GM21723 (cell line): Measurements from ENCODE around the gene GARRE1.
"Not testable (repeated sequence)": the region's sequence is repeated elsewhere in the genome, so short reads cannot be mapped to it uniquely, and the experiment has no call there.

ENCODE experiments used
- ATAC-seq: cut with Tn5 transposase; IDR thresholded peaks from one replicate; pipeline ENCODE4 v1.9.1; 2021; ENCODE audit warnings: mild to moderate bottlenecking, moderate library complexity; ENCODE audit not compliant: unreplicated experiment

Gene GARRE1

DNA sequence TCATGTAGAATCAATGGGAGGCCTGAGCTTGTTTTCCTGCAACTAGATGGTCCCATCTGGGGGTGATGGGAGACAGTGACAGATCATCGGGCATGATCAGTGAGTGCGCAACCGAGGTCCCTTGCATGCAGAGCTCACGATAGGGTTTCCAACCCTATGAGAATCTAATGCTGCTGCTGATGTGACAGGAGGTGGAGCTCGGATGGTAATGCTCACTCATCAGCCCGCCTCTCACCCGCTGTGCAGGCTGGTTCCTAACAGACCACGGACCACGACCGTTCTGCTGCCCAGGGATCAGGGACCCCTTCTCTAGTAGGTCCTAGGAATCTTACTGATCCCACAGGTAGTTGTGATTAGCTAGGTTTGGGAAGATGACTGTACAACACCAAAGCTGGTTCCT lies 23.5 kb upstream of the GARRE1 start:
- ATAC-seq = no peak

DNA sequence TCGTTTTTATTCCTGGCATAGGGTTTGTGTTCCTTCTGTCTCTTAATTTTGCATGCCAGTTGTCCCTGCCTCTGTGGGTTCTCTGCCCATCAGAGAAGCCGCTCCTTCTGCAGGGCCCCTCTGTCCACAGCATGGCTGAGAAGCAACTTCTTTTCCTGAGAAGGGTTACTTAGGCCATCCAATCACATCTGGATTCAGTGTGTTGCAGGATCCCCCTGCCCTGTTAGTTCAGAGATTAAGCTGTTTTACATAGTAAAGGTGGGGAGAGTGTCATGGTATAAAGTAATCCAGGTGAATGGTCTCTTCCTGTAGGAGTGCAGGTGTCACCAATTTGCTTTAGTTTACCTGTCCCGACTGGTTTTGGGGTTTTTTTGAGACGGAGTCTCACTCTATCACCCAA lies 22.9 kb upstream of the GARRE1 start:
- no peak for ATAC-seq

DNA sequence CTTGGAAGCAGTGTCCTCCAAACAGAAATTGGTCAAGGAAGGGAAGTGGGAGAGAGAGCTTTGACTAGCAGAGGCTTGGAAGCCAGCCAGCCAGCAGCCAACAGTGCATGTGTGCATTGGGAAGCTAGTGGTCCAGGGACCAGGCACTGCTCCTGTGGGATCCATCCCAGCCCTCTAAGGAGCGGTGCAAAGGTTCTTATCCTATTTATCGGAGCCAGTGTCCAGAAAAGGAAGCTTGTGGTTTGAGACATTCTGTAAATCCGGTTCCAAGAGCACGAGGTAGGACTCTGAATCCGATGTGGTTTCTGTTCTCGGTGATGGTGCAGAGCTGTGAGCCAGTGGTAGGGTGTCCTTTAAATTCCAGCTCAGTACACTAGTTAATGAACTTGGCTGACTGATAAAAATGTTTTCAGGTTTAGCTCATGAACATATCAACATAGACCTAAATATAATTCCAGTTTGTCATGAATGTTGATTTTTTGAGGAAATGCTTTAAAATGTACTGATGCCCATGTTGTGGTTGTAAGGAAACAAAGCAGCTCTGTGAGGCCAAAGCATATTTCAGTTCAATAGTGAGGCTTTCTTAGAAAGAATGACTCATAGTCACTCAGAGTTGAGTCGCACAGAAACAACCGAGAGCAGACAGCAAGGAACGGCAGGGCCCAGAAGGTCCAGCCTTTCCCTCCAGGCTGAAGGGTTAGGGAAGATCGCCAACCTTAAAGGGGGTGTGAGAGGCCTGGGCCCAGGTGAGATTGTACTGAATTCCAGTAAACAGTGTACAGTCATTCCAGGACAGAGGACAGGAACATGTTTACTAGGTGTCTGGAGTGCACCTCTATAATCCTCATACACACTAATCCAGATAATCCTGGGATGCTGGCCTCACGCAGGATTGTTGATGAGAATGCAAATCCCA lies 21.5 kb upstream of the GARRE1 start:
- ATAC-seq = peak; percentile 49

DNA sequence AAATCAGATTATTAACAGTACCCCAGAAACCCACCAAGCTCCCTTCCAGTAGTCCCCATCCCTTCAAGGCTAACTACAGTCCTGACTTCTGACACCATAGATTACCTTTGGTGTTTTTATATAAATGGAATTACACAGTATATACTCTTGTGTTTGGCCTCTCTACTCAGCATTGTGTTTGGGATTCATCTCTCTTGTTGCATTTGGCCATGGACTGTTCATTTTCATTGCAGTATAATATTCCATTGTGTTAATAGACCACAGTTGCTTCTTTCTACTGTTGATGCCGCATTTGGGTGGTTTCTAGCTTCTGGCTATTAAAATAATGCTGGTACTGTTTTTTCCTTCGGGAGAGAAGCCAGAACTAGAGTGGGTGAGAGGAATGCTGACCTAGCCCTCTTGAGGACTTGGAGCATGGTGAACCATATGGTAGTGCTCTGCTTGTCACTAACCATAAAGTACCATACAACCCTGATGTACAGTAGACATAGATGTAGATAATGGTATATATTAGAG lies 18.9 kb upstream of the GARRE1 start:
- no peak for ATAC-seq

DNA sequence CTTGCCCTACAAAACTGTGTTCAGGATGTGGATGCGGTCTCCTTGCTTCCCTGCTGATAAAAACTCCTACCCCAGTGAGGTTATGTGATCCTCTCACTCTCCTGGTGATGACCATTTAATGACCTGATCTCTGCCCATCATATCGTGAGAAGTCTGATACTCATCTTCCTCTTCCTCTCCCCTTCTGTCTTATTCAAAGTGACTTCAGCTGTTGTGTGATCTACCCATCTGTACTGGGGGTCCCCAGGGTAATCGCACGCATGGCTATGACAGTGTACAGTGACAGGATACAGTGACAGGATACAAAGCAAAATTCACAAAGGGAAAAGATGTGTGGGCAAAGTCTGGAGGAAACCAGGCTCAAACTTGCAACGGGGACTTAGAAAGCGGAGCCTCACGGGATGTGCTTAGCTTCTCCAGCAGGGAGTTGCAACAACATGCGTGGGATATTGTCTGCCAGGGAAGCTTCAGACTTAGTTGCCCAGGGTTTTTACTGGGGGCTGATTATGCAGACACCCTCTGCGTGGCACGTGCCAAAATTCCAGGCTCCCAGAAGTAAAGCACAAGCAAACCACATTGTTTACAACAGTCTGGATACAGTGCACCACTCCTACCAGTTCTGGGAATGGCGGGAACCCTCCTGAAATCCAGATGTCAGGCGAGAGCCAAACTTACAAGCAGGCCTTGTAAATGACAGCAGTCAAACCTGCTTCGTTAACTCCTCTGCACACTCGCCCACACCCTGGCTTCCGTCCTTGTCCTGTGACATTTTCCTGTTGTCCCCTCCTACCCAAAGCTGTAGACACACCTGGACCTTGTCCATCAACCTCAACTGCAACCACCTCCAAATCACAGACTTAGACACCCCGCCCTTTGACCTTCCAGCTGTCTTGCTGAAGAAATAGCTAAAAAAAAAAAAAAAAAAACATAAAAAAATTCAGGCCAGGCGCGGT lies 18.0 kb upstream of the GARRE1 start:
- no peak for ATAC-seq

DNA sequence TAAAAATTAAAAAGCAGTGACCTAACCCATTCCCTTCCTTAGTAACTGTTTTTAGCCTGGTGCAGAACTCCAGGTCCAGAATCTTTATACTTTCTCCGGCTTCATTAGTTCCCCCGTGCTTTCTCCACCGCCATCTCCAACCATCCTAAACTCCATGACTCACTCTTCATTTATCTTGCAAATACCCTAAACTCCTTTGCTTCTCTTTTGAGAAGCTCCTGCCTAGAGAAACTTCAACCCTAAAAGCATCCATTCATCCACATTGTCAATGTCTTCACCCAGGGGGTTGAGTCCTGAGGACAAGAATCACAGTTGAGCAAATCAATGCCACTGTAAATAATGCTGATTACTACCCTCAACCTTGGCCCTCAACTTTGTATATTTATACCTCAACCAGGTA lies 17.1 kb upstream of the GARRE1 start:
- no peak for ATAC-seq

DNA sequence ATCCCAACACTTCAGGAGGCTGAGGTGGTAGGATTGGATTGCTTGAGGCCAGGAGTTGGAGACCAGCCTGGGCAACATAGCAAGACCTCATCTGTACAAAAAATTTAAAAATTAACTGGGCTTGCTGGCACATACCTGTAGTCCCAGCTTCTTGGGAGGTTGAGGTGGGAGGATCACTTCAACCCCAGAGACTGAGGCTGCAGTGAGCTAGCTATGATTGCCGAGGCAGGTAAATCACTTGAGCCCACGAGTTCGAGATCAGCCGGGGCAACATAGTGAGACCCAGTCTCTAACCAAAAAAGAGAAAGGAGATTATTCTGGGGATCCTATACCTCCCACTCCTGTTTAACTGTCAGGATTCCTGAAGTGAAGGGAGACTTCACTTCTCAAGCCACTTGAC lies 16.4 kb upstream of the GARRE1 start:
- ATAC-seq = no peak

DNA sequence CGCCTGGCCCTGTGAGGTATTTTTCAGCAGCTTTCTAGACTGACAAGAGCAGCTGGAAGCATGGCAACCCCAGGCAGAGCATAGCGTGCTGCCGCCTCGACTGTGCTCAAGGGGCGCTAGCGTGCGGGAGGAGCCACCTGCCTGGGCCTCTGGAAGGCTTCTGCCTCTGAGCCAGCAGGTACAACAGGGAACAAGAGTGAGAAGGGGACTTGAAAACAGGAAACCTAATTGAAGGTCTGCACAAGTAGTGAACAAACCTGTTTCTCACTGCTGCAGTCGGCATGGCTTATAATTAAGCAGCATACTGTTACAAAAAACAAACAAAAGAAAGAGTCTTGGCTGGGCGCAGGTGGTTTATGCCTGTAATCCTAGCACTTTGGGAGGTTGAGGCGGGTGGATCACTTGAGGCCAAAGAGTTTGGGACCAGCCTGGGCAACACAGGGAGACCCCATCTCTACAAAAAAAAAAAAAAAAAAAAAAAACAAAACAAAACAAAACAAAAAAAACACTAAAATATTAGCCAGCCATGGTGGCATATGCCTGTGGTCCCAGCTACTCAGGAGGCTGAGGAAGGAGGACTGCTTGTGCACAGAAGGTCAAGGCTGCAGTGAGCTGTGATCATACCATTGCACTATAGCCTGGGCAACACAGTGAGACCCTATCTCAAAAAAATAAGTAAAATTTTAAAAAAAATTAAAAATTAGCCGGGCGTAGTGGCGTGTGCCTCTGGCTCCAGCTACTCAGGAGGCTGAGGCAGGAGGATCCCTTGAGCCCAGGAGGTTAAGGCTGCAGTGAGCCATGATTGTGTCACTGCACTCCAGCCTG lies 12.6 kb upstream of the GARRE1 start:
- ATAC-seq = no peak

DNA sequence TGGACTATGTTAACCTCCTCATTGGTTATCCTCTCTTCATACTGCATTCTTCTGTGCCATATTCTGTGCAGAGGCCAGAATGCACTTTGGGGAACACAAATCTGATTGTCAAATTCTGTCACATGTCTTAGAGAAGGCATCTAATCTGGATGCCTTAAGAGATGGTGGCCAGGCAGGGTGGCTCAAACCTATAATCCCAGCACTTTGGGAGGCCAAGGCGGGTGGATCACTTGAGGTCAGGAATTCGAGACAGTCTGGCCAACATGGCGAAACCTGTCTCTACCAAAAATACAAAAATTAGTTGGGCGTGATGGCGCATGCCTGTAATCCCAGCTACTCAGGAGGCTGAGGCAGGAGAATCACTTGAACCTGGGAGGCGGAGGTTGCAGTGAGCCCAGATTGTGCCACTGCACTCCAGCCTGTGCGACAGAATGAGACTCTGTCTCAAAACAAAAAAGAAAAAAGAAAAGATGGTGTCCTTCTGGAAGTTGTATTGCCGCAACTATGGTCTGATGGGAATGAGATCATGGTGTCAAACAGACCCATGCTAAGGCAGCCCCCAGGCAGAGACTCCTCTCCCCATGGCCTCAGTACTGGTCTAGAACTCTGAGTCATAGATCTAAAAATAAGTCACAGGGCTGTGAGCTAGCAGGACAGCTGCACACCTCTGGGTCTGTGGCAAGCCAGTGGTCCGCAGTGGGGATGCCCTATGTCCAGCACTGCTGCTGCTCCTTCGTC lies 11.0 kb upstream of the GARRE1 start:
- not testable (repeated sequence) for ATAC-seq

DNA sequence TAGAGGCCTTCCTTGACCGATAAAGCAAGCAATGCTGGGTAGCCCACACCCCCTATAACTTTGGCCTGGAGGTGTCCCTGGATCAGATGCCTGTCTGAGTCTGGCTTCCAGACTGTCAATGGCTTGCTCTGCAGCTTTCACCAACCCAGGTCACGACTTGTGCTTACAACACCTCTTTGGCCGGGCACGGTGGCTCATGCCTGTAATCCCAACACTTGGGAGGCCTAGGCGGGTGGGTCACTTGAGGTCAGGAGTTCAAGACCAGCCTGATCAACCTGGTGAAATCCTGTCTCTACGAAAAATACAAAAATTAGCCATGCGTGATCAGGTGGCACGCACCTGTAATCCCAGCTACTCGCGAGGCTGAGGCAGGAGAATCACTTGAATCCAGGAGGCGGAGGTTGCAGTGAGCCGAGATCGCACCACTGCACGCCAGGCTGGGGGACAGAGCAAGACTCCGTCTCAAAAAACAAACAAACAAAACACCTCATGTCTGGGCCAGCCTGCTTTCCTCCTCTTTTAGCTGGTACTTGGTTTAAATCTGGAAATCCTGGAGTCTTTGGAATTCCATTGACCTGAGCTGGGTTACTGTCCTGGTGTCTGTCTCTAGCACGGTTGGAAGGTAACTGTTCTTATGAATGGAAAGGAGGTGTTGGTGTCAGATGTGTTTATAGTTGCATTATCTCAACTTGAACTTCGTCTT lies 10.3 kb upstream of the GARRE1 start:
- no peak for ATAC-seq

DNA sequence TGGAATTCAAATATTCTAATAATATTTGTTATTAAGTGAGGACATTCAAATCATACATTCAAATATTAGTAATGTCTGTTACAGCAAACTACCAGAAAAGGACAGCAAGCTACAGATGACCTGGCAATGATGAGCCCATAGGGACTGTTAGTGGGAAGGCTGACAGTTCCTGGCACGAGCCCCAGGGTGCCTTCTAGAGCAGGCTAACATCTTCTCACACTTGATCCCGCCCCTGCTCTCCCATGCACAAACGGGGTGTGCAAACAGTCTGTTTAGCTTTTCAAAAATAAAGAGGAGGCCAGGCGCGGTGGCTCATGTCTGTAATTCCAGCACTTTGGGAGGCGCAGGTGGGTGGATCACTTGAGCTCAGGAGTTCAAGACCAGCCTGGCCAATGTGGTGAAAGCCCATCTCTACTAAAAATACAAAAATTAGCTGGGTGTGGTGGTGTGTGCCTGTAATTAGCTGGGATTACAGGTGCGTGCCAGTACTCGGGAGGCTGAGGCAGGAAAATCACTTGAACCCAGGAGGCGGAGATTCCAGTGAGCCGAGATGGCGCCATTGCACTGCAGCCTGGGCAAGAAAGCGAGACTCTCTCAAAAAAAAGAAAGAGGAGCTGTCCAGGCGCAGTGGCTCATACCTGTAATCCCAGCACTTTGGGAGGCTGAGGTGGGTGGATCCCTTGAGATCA lies 9.6 kb upstream of the GARRE1 start:
- ATAC-seq = no peak

DNA sequence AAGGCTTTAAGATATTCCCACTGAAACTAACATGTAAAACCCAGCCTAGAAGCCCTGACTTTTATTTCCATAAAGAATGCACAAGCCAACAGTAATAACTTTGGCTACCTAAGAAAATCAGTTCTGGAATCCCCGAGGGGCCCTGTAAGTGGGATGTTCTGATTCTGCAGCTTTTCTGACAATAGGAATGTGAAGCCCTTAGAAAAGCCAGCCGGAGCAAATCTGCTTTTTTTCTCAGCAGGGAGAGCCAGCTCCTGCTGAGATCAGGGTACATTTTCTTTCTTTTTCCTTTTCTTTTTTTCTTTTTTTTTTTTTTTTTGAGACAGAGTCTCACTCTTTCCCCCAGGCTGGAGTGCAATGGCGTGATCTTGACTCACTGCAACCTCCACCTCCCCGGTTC lies 8.0 kb upstream of the GARRE1 start:
- ATAC-seq = no peak

DNA sequence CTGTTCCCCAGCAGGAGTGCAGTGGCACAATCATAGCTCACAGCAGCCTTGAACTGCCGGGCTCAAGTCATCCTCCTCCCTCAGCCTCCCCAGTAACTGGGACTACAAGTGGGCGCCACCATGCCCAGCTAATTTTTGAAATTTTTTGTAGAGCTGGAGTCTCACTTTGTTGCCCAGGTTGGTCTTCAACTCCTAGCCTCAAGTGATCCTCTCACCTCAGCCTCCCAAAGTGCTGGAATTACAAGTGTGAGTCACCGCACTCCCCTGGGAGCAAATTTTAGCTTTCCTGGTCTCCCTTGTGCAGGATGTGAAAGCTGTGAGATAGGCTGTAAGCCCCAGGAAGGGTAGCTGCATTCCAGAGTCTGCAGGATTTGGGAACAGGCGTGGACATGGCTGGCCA lies 5.4 kb upstream of the GARRE1 start:
- no peak for ATAC-seq

DNA sequence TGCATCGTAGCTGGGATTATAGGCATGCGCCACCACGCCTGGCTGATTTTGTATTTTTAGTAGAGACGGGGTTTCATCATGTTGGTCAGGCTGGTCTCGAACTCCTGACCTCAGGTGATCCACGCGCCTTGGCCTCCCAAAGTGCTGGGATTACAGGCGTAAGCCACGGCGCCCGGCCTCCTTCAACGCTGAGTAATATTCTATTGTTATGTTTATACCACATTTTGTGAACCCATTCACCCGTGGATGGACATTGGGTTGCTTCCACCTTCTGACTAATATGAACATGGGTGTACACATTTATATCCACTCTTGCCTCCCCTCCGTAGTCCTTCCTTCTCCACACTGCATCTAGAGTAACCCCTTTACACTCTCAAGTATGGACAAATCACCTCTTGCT lies 1.2 kb upstream of the GARRE1 start:
- ATAC-seq = not testable (repeated sequence)

DNA sequence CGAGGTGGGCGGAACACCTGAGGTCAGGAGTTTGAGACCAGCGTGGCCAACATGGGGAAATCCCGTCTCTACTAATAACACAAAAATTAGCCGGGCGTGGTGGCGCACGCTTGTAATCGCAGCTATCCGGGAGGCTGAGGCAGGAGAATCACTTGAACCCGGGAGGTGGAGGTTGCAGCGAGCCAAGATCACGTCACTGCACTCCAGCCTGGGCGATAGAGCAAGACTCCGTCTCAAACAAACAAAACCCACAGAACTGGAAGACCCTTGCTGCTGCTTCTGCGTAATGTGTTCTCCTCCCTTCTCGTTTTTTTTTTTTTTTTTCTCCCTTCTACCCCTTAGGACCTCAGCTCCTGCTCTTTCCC lies 691 bp upstream of the GARRE1 start:
- not testable (repeated sequence) for ATAC-seq

DNA sequence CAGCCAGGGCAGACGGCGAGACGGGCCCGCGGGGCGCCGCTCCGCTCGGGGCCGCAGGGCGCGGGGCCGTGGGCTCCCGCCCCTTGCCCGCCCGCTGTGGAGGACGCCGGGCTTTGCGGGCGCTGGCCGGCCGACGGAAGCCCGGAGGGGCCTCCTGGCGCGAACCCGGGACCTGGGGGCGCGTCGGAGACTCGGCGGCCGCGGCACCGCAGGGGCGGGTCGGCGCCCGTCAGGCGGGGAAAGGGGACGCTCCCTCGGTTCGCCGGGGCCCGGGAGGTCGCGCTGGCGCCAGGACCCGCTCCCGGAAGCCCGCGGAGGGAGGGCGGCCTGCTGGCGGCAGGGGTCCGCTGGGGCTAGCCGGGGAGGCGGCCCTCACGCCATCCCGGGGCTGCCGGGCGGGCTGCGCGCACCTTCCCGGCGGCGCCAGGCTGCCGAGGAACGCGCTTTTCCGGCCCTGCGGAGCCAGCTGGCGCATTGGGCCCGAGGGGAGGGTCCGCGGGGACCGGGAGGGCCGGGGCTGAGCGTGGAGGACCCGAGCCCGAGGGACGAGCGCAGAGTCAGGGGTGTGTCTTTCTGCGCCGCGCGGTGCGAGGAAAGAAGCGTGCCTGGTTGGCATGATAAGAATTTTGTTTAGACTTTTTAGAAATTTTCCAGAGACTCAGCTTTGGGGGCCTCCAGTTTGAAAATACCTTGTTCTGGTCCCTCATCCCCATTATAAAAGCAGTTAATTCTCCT lies 511 bp downstream of the GARRE1 start:
- peak; percentile 71 for ATAC-seq

DNA sequence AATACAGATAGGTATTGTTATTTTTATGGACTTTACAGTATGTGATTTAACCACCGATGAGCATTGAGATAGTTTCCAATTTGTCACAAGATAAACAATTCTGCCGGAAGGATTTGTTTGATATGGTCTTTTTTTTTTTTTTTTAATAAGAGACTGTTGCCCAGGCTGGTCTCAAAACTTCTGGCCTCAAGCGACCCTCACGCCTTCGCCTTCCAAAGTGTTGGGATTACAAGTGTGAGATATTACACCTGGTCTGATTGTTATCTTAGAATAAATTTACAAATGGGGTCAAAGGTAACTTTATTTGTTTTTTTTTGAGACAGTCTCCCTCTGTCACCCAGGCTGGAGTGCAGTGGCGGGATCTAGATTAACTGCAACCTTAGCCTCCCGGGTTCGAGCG lies 1.2 kb downstream of the GARRE1 start:
- no peak for ATAC-seq

DNA sequence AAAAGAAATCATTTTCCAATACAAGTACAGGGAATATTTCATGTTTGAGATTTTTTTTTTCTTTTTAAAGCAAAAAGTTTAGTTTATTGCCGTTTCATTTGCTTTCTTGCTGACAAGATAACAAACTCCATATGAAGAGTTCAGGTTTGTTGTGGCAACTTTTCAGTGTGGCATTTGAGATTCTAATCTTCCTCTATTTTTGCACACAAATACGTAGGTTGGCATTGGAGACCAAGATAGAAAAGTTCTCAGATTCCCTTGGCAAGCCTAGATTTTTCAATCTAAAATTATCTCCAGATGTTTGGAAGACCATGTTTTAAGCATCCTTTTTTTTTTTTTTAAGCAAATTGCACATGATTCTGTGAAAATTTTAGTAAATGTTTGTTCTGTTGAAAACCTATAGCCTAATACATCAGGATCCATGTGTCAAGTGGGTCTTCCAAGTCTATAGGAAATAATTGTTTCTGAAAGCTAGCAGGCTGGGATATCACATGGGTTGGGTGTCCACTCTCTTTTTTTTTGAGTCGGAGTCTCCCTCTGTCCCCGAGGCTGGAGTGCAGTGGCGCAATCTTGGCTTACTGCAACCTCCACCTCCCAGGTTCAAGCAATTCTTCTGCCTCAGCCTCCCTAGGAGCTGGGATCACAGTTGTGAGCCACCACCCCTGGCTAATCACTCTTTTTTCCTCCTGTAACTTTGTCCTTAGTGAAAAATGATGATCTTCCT lies 2.6 kb downstream of the GARRE1 start:
- ATAC-seq = no peak
